Neuronal stem cell (in vitro differentiated cells): ENCODE data around the gene TLR8. TPM values are rescaled to one million over a fixed set of nuclear protein-coding genes. Genes with fewer than 3 reads are reported as not detected.

Experiments used
- DNase-seq: peaks from one replicate; pipeline ENCODE4 v3.0.0-alpha.2; 2013; ENCODE audit warnings: low spot score
- H2AFZ ChIP-seq: one replicate; pipeline ENCODE4 v1.6.1; 2013; ENCODE audit warnings: mild to moderate bottlenecking, low read length, inconsistent platforms
- H2AK5ac ChIP-seq: 2 replicates; pipeline ENCODE4 v1.6.1; 2013; ENCODE audit warnings: low read depth, mild to moderate bottlenecking, inconsistent platforms, low read length, moderate library complexity, mixed read lengths
- H2BK120ac ChIP-seq: 2 replicates; pipeline ENCODE4 v1.6.1; 2013; ENCODE audit warnings: low read depth, mild to moderate bottlenecking, inconsistent platforms, low read length, moderate library complexity, mixed read lengths
- H2BK12ac ChIP-seq: one replicate; pipeline ENCODE4 v1.6.1; 2013; ENCODE audit warnings: low read length, inconsistent platforms
- H2BK15ac ChIP-seq: 2 replicates; pipeline ENCODE4 v1.6.1; 2013; ENCODE audit warnings: mild to moderate bottlenecking, low read length, inconsistent platforms, mixed read lengths
- H2BK5ac ChIP-seq: one replicate; pipeline ENCODE4 v1.6.1; 2013; ENCODE audit warnings: inconsistent platforms, mild to moderate bottlenecking, low read length, moderate library complexity
- H3K14ac ChIP-seq: one replicate; pipeline ENCODE4 v1.6.1; 2013; ENCODE audit warnings: low read length, inconsistent platforms
- H3K18ac ChIP-seq: 2 replicates; pipeline ENCODE4 v1.6.1; 2013; ENCODE audit warnings: low read length, inconsistent platforms
- H3K23ac ChIP-seq: 2 replicates; pipeline ENCODE4 v1.6.1; 2013; ENCODE audit warnings: low read depth, mild to moderate bottlenecking, mixed read lengths, low read length, inconsistent platforms; ENCODE audit not compliant: poor library complexity
- H3K27ac ChIP-seq: replicated peaks from 3 replicates; pipeline ENCODE4 v1.5.1; 2013; ENCODE audit warnings: low read length, inconsistent platforms
- H3K27me3 ChIP-seq, 3 experiments: 2 replicates each; pipeline ENCODE4 v1.6.1; 2013; ENCODE audit warnings: low read length in 3 of 3, mild to moderate bottlenecking in 2 of 3, inconsistent platforms in 1 of 3, low read depth in 1 of 3, mixed read lengths in 1 of 3, moderate library complexity in 1 of 3; ENCODE audit not compliant: control insufficient read depth in 3 of 3, insufficient read depth in 3 of 3
- H3K36me3 ChIP-seq, 2 donors: replicated peaks in 1 of 2; 2 replicates each; pipeline ENCODE4 v1.6.1; 2013; ENCODE audit warnings: low read length in 2 of 2; ENCODE audit not compliant: control insufficient read depth in 2 of 2, insufficient read depth in 2 of 2
- H3K4ac ChIP-seq: 2 replicates; pipeline ENCODE4 v1.6.1; 2013; ENCODE audit warnings: inconsistent platforms, mild to moderate bottlenecking, low read length, moderate library complexity
- H3K4me1 ChIP-seq, 2 donors: 1 replicate in 1 of 2; 2 replicates in 1 of 2; pipeline ENCODE4 v1.6.1; 2013; ENCODE audit warnings: low read length in 2 of 2, low read depth in 1 of 2; ENCODE audit not compliant: control insufficient read depth in 2 of 2, insufficient read depth in 1 of 2
- H3K4me2 ChIP-seq: one replicate; pipeline ENCODE4 v1.6.1; 2013; ENCODE audit warnings: mild to moderate bottlenecking, low read length, inconsistent platforms; ENCODE audit not compliant: insufficient read depth, poor library complexity, severe bottlenecking
- H3K4me3 ChIP-seq, 2 donors: 2 replicates each; pipeline ENCODE4 v1.5.1; 2013; ENCODE audit warnings: low read length in 2 of 2, mild to moderate bottlenecking in 2 of 2, inconsistent platforms in 1 of 2, moderate library complexity in 1 of 2
- H3K79me1 ChIP-seq: one replicate; pipeline ENCODE4 v1.6.1; 2013; ENCODE audit warnings: low read depth, mild to moderate bottlenecking, inconsistent platforms, low read length, moderate library complexity
- H3K9ac ChIP-seq: one replicate; pipeline ENCODE4 v1.6.1; 2013; ENCODE audit warnings: mild to moderate bottlenecking, low read depth, low read length, inconsistent platforms; ENCODE audit not compliant: poor library complexity
- H3K9me3 ChIP-seq, 2 donors: replicated peaks in 1 of 2; 2 replicates each; pipeline versions ENCODE3 to v1.6.1; 2013; ENCODE audit warnings: low read length in 2 of 2, mild to moderate bottlenecking in 2 of 2, inconsistent platforms in 1 of 2, low read depth in 1 of 2, mixed read lengths in 1 of 2, moderate library complexity in 1 of 2; ENCODE audit not compliant: control insufficient read depth in 2 of 2, insufficient read depth in 1 of 2
- H4K8ac ChIP-seq: one replicate; pipeline ENCODE4 v1.6.1; 2013; ENCODE audit warnings: low read depth, mild to moderate bottlenecking, inconsistent platforms, low read length, moderate library complexity
- H4K91ac ChIP-seq: one replicate; pipeline ENCODE4 v1.6.1; 2013; ENCODE audit warnings: low read length, low read depth, mild to moderate bottlenecking, inconsistent platforms; ENCODE audit not compliant: poor library complexity
- WGBS, 2 donors: extraction: QIAGEN DNeasy Blood & Tissue Kit; methylation state at CpG; one replicate each; pipeline ENCODE4 v1.1.7; 2013; ENCODE audit warnings: missing lambda C conversion rate in 2 of 2, mixed read lengths in 1 of 2; ENCODE audit not compliant: insufficient read length in 2 of 2, insufficient replicate concordance in 1 of 2; ENCODE audit errors: extremely low coverage in 2 of 2; 5-methylcytosine and 5-hydroxymethylcytosine counted together
- polyA plus RNA-seq, 2 experiments: library from polyadenylated mRNA; stranded (reverse); fragments of 200-250 nt; gene quantifications; one replicate each; pipeline ENCODE4 v1.2.3, GENCODE V29; 2013

Gene TLR8
- polyA plus RNA-seq (2013, experiment 1 of 2): not detected
- not detected for polyA plus RNA-seq (2013, experiment 2 of 2)

DNA sequence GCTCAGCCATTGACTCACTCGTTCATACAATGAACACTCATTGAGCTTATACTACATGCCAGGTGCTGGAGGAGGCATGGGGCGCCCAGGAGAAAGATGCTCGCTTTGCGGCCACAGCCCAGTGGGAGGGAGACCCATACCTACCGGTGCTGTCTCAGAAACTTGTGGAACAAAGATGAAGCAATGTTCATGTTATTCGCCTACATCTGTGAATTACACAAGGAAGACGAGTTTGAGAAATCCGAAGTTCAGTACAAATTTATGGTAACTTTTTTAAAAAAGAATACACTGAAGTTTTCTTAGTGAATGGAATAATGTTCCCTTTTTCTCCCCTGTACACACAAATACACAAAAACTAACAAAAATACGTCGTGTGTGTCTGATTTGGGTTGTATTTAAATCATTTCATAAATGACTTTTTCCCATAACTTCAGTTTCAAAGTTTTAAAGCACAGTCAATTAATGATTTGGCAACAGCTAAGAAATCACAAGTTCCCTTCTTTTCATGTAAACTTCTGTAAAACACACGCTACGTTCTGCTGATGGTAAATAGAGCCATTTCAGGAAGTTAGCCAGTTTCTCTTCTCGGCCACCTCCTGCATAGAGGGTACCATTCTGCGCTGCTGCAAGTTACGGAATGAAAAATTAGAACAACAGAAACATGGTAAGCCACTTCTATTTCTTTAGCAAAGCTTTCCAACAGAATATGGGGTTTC, at the start of gene TLR8:
Gene TLR8, plus strand, starts transcription at position 575 of the 716 bp plus-strand sequence. Its CDS starts 87 bp downstream, at position 662.
- no CpG with 5 or more reads among the region's 15 CpGs for WGBS, 2 donors
- Histone ChIP-seq H3K27me3 (peaks cover 0 to 6% (median 0%) of the 10 kb centered on the region in 3 experiments), H2BK5ac (no peak within 1 kb of the TSS), H2BK15ac (no peak within 1 kb of the TSS), H3K4me3 (no peak within 1 kb of the TSS), H3K18ac (no peak within 1 kb of the TSS), H4K91ac (no peak within 1 kb of the TSS), H3K4ac (no peak within 1 kb of the TSS), H3K9ac (no peak within 1 kb of the TSS), H3K79me1 (no peaks in the 10 kb centered on the region), H4K8ac (no peak within 1 kb of the TSS), H3K27ac (no peak within 1 kb of the TSS), H3K23ac (no peak within 1 kb of the TSS), H3K14ac (no peak within 1 kb of the TSS), H2BK12ac (no peak within 1 kb of the TSS), H2BK120ac (no peak within 1 kb of the TSS), H3K9me3 (no peaks in the 10 kb centered on the region), H2AK5ac (no peak within 1 kb of the TSS), H3K36me3 (no peaks in the 10 kb centered on the region), H2AFZ (no peak within 1 kb of the TSS), H3K4me1 (no peaks in the 10 kb centered on the region), H3K4me2 (no peak within 1 kb of the TSS)
- DNase-seq: no peak

DNA sequence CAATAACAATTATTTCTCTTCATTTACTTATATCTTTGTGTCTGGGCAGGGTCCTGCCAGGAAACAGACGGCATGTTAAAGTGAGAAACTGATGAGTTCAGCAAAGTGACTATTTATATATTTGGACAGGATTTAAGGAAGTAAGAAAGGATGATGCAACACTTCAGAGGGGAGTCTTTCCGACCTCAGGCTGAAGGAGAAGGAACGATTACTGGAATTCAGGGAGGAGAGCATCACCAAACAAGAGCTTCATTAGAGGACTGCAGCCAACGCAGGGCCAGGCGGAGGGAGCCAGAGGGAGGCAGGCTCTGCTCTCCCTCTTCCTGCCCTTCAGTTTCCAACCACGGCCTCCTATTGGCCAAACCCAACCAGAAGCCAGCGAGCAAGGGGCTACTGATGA, 41.1 kb upstream of the TLR8 start:
- Histone ChIP-seq H3K4me1 (no peaks in the 10 kb centered on the region), H2AFZ (no peak overlapping the region), H3K23ac (no peak overlapping the region), H2BK120ac (no peak overlapping the region), H3K27ac (no peak overlapping the region), H3K4ac (no peak overlapping the region), H2BK15ac (no peak overlapping the region), H3K4me2 (no peak overlapping the region), H3K18ac (no peak overlapping the region), H3K14ac (no peak overlapping the region), H3K9me3 (no peaks in the 10 kb centered on the region), H3K79me1 (no peaks in the 10 kb centered on the region), H2AK5ac (no peak overlapping the region), H4K8ac (no peak overlapping the region), H2BK12ac (no peak overlapping the region), H3K4me3 (no peak overlapping the region), H3K27me3 (no peaks in the 10 kb centered on the region), H2BK5ac (no peak overlapping the region), H4K91ac (no peak overlapping the region), H3K36me3 (no peaks in the 10 kb centered on the region), H3K9ac (no peak overlapping the region)
- no peak for DNase-seq
- no CpG with 5 or more reads among the region's 7 CpGs for WGBS, 2 donors

DNA sequence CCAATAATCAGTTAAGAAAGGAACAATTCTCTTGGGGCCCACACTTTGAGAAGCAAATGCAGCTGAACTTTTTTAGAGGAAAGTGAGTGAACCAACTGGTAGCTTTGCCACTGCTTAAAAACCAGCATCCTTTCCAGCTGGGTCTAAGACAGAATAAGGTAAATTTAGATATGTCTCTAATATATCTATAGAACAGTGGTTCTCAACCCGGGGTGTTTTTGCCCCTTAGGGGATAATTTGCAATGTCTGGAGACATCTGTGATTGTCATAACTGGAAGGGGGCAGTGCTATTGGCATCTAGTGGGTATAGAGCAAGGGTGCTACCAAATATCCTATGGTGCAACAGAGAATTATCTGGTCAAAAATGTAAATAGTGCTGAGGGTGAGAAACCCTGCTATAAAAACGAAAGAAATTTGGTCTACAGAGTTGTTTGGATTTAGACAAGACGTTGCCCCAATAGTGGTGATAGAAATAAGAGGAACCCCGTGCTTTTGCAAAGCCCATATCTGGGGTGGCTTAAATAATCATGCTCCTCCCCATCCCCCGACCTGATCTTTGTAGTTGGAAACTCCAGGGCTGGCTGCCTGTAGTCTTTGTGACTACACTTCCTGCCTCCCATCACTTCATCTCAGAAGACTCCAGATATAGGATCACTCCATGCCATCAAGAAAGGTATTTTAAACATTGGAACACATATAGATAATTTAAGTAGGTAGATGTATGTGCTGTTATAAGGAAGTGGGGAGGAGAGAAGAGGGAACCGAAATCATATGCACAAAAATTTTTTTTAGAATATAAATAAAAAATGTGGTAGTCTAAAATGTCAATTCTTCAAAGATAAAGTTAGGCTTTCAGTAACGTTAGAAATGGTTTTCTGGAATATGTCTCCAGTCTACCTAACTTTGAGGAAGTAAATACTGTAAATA, 39.7 kb upstream of the TLR8 start, which contains the start of gene TLR7:
Gene TLR7, plus strand, starts transcription at position 622 of the 927 bp plus-strand sequence. CDS start 507 bp downstream, outside the sequence.
- Histone ChIP-seq H3K9me3 (no peaks in the 10 kb centered on the region), H3K4me1 (no peaks in the 10 kb centered on the region), H3K4ac (no peak within 1 kb of the TSS), H3K4me3 (no peak within 1 kb of the TSS), H3K4me2 (no peak within 1 kb of the TSS), H2AFZ (no peak within 1 kb of the TSS), H3K9ac (no peak within 1 kb of the TSS), H2BK15ac (no peak within 1 kb of the TSS), H3K18ac (no peak within 1 kb of the TSS), H2BK120ac (no peak within 1 kb of the TSS), H3K79me1 (no peaks in the 10 kb centered on the region), H2AK5ac (no peak within 1 kb of the TSS), H3K27me3 (no peaks in the 10 kb centered on the region), H3K36me3 (no peaks in the 10 kb centered on the region), H2BK12ac (no peak within 1 kb of the TSS), H2BK5ac (no peak within 1 kb of the TSS), H4K8ac (no peak within 1 kb of the TSS), H3K23ac (no peak within 1 kb of the TSS), H4K91ac (no peak within 1 kb of the TSS), H3K14ac (no peak within 1 kb of the TSS), H3K27ac (no peak within 1 kb of the TSS)
- WGBS, 2 donors: no CpG with 5 or more reads among the region's 7 CpGs
- no peak for DNase-seq

DNA sequence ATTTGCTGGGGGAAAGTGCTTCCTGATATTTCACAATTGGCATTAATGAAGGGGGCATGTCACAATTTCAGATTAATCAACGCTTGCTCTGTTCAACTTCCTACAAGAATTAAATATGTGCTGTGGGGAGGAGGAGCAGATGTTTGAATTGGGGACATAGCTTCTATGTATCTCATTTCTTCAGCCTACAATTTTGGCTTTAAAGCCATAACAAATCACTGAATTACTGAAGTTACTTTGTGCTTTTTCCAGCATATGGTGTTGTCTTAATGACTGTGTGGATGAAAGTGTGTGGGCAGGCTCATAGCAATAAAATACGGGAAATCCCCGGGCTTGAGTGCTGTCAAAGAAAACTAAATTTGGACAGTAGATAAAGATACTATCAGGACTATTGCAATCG, 38.7 kb upstream of the TLR8 start:
- no peak overlapping the region for H3K14ac ChIP-seq
- no peak overlapping the region for H3K27ac ChIP-seq
- no peak overlapping the region for H2AK5ac ChIP-seq
- WGBS, 2 donors: no CpG with 5 or more reads among the region's 4 CpGs
- no peaks in the 10 kb centered on the region for H3K79me1 ChIP-seq
- no peak overlapping the region for H3K4me3 ChIP-seq
- no peak for DNase-seq
- H3K4ac ChIP-seq: no peak overlapping the region
- no peak overlapping the region for H3K23ac ChIP-seq
- H2BK120ac ChIP-seq: no peak overlapping the region
- no peak overlapping the region for H2BK12ac ChIP-seq
- no peak overlapping the region for H3K9ac ChIP-seq
- no peaks in the 10 kb centered on the region for H3K27me3 ChIP-seq
- no peak overlapping the region for H4K91ac ChIP-seq
- H2AFZ ChIP-seq: no peak overlapping the region
- no peak overlapping the region for H3K18ac ChIP-seq
- no peak overlapping the region for H3K4me2 ChIP-seq
- no peaks in the 10 kb centered on the region for H3K9me3 ChIP-seq
- no peak overlapping the region for H2BK5ac ChIP-seq
- H2BK15ac ChIP-seq: no peak overlapping the region
- H3K36me3 ChIP-seq: no peaks in the 10 kb centered on the region
- no peaks in the 10 kb centered on the region for H3K4me1 ChIP-seq
- no peak overlapping the region for H4K8ac ChIP-seq
